ENCODE results near the gene ROBO1.

Gene ROBO1

DNA sequence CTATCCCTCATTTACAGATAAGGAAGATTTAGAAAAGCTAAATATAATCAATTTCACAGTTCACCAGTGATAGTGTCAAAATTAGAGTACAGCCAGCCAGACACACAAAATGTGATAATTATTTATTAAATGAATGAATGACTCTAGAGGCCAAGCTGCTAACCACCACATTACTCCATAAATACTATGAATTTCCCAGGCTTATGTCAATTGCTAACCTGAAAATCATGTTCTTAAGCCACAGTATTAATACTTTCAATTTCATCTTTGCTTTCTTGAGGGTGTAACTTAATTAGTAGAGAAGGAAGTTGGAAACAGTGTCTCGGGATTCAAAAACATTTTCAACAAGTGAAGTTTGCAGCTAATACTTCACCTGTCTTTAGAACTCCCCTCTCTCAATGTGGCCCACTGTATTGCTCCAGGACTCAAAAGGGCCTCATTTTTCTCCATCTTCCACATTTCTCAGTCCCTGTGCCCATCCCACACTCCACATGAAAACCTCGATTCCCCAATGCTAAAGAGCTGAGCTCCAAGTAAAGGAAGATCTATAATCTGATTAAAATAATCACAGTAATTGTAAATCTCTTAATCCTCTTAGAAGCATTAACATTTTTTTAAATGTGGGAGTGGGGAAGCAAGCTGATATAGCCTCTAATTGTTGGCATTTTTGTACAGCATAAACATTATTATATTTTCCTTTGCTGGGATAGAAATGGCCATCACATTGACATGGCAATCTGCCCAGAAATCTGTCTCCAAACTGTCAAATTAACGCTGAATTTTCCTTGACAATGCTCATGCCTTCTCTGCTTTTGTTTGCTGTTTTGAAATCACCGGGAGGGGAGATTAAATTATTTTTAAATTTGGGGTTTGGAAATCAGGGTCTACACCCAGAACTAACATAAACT is 765.1 kb downstream of the ROBO1 start:
- no peak for DNase-seq

DNA sequence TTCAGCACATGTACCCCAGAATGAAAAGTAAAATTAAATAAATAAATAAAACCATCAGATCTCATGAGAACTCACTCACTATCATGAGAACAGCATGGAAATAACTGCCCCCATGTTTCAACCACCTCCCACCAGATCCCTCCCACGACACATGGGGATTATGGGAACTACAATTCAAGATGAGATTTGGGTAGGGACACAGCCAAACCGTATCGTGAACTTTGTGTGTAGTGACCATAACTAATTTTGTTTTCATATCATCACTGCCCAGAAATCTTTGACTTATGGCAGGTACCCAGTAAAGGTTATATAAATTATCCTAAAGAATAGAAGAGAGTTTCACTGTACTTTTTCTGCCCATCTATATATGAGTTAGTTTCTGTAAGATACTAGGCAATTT is 766.5 kb downstream of the ROBO1 start:
- no peak for DNase-seq

DNA sequence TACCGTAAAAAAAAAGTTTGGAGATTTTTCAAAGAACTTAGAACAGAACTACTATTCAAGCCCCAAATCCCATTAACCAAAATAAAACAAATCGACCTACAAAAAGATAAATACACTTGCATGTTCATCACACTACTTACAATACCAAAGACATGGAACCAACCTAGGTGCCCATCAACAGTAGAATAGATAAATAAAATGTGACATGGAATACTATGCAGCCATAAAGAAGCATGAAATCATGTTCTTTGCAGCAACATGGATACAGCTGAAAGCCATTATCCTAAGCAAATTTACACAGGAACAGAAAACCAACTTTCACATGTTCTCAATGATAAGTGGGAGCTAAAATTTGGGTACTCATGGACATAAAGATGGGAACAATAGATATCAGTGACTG is 768.7 kb downstream of the ROBO1 start:
- no peak for DNase-seq

DNA sequence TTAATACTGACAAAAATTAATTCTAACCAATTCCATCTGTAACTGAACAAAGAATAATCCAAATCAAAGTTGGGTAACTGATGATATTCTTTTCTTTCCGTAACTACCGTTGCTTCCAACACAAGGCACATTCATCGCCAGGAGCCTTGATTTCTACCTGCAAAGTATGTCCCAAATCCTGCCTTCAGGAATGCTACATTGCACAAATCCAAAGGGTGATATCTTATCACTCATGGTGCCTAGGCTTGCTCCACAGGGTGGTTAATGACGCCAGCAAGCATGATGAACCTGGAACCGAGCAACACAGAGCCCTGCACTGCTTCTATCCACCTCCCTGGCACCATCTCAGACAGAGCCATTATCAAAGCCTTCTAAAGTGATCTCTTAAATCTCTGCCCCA is 772.7 kb downstream of the ROBO1 start:
- DNase-seq, result no peak

DNA sequence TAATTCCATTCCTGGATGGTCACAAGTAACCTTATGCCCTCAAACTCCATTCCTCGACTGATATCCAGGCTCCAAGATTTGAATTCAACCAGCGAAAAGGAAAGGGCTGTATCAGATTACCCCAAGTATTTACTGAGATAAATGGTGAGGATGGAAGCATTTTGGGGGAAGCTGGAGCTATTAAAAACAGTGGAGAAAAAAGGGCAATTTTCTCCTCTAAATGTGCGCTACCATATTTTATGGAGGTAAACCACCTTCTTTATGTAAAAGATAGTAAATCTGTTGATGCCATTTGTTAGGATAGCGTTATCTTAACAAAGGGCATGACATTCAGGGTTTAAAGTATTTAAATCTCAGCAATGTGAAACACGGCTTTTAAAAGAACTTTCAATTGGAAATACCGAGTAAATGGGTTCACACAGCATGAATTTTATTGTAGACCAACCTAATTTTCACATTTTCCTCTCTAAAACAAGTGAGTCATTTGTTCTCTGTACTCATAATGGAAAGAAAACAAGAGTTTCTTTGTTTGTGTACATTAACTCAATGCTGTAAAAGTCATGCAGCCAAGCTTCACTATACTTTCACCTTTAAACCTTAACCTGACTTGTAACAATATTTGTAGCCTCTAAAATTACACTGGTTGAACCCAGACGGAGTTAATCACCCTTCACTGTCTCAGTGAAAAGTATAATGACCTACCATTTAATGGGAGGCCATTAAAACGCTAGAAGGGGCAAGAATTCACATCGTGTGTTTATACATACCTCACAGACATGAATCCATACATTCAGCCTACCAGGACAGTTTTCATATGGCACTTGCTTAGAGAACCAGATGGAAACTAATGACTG is 773.4 kb downstream of the ROBO1 start:
- no peak for DNase-seq

DNA sequence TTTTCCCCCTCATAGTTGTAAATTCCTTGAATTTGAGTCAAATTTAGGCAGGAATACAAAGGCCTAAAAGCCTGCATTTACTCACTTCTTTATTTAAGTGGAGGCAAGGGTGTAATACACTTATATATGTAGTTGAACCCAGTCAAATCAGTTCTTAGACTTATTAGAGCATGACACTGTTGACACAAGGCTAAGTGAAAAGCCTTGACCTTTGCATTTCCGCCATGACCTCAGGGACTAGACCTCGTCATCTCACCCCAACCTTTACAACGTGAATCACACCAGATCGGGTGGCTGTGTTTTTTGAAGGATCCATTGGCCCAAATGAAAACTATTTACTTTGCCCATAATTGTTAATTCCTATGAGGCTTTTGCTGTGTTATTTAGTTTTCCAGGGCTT is 774.4 kb downstream of the ROBO1 start:
- no peak for DNase-seq

DNA sequence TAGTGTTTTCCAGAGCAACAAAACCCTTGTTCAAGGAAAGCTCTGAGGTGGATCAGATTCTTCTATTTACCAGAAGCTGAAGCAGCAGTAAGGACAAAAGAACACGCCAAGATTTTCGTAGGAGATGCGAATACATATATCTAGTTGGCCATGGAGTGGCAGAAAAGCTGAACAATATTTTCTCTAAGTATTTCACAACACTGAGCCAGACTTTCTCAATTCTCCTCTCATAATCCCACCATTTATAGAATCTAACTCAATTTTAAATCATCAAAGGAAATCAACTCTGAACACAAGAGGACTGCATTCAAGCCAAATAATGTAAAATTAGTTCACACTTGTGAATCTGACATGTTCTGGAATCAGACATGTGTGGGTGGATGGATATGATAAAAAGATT is 775.0 kb downstream of the ROBO1 start:
- DNase-seq, result no peak

DNA sequence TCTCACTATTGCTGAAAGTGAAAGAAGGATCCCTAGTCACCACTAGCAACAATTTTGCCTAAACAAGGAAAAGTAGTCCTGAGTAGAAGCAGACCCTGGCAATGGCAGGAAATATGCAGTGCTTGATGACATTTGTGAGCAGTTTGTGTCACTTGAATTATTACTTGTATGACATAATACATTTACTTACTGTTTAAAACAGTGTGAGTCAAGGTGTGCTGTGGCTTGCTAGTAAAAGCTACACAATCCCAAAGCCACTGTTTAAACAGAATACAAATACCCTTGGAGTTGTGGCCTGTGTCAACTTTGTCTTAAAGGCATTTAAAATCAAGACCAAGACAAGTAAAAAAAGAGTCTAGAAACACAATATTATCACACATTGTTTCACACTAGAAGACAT is 775.4 kb downstream of the ROBO1 start:
- DNase-seq, result no peak

DNA sequence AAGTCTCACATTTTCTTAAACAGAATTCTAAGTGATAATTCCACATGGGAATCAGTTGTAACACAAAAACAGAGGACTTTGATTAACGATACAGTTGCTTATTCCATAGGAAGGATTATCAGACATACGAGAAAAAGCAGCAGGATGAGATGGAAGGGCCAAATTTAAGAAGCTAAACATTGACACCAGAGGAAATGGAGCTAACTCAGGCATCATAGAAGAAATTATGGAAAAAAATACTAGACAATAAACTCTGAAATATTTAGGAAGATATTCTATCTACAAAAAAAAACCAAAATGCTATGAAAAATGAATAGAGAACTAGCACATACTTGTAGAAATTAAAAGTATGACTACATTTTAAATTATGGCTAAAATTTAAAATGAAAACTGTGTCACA is 776.1 kb downstream of the ROBO1 start:
- DNase-seq, result no peak

DNA sequence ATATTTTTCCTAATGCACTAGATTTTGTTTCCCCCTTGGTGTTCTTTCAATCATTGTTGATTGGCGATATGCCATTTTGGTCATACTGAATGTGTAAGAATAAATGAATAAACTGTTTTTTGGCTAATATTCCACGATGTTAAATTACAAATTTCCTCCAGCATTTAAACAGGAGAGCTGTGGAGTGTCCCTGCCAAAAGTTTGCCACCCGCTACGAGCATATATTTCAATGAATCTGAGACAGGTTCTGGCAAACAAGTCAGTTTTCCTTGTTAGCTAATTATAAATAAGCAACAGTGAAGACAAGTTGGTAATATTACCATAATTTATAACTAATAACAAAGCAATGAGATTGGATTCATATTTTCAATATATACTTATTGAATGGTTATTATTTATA is 777.6 kb downstream of the ROBO1 start:
- no peak for DNase-seq

DNA sequence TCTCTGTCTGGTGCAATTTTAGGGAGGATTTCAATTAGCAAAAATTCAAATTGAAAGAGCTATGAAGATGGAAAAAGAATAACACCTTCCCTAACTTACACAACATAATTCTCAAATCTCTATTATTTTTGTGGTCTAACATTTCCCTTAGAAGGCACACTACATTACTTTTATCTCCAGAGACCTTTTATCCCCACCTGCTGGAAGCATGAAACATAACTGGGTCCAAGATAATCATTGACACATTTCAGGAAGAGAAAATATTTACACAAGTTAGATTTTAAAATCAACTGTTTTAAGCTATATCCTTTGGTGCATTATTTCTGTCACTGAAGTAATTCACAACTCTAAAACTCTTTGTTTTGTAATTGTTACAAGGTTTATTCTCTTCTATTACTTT is 779.5 kb downstream of the ROBO1 start:
- DNase-seq, result no peak

DNA sequence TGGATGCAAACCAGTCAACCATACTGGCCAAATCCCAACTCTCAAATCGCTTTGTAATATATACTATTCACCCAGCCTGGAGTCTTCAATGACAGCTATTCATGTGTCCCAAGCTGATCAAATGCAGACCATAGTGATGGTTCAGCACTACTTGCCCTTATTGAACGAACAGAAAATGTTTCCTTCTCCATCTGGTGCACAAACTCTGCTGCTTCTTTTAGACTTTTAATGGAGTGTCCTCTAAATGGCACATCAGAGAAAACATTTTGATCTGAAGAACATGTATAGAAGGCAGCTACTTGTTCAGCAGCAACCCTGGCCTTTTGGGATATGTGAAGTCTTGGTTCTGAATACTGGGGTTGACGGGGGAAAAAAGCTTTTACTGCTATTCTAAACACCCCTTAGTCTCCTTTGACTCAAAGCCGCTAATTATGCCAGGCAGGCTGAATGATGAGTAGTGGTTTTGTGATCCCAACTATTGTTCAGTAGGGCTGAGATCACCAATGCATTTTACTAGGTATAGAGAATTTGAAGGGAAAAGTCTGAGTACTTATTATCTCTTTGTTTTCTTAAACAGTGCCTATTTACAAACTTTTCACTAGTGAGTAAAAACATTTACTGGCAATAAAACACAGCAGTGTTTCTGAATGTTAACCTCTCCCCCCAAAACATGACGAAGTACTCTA is 781.2 kb downstream of the ROBO1 start:
- no peak for DNase-seq

DNA sequence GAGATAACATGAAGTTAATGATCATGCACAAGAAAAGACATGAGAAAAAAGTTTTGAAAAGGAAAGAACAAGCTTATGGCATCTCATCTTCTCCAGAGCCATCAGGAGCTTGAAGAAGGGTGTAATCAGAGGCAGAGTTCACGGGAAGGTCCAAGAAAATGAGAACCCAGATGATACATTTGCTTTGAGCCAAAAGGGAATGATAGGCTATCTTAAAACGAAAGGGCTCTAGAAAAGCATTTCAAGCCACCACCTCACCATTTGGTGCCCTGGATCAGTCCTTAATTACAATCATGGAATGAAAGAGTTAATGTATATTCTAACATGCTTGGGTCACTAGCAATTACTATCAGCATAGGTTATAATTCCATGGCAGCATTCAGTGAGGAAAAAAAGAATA is 781.8 kb downstream of the ROBO1 start:
- no peak for DNase-seq

DNA sequence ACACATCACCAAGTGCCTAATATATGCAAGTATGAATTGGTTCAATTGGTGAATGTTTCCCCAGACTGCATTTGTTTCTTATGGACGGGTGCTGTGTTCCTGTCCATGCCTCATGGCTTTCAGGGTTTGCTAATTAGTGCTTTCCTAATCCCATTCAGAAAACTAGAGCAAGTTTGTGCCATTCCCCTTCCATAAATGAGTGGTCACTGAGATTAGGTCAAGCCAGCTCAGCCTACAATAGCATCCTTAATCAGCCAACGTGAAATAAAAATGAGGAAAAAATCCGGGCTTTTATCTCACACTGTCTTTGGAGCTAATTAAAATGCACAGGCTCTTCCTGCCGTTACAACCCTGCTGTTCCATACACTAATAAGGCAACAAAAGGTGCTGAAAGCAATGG is 788.8 kb downstream of the ROBO1 start:
- no peak for DNase-seq

DNA sequence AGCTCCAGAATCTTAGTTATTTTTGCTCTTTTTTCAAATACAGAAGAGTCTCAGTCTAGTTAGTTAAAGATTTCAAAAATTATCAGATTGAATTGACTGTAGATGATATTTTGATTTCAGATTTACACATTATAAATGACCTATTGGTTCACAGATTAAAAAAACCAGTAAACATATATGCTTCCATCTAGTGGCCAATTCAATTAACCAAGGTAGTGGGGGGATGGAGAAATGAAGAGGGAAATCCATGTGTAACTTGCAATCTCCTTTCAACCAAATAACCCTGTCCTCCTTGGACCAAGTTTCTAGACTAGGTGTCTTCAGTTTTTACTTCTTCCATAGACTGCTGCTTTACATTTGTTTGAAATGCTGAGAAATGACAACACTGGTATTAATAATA is 789.8 kb downstream of the ROBO1 start:
- DNase-seq, result no peak

DNA sequence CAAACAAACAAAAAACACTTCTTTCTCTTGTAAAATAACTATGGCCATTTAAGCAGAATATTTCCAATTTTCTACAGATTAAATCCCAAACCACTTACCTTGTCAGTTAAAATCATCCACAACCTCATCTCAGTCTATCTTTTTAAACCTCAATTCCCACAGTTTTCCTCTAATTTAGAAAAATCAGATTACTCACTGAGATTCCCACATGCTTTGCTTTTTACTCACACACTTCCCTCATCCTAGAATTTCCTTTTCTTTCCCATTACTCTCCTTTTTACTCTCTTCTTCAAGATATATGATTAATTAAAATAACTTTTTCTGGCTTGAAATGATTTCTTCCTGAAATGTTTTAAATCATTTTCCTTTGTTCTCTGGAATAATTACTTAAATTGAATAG is 790.7 kb downstream of the ROBO1 start:
- no peak for DNase-seq

DNA sequence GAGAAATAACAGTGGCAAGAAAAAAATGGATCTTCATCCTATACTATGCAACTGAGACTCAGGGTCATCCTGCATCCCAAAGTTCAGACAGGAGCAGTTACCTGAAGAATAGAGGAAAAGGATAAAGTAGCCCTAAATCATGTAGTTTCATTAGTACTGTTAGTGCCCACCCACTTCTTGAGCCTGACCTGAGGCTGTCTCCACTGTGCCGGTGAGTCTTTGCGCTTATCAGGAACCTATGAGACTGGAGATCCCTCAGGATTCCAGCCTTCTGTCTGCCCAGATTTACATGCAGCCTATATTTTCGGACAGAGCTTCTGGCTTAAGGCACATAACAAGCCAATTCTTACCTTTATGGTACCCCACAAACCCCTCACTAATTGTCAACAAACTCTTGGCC is 791.6 kb downstream of the ROBO1 start:
- no peak for DNase-seq

DNA sequence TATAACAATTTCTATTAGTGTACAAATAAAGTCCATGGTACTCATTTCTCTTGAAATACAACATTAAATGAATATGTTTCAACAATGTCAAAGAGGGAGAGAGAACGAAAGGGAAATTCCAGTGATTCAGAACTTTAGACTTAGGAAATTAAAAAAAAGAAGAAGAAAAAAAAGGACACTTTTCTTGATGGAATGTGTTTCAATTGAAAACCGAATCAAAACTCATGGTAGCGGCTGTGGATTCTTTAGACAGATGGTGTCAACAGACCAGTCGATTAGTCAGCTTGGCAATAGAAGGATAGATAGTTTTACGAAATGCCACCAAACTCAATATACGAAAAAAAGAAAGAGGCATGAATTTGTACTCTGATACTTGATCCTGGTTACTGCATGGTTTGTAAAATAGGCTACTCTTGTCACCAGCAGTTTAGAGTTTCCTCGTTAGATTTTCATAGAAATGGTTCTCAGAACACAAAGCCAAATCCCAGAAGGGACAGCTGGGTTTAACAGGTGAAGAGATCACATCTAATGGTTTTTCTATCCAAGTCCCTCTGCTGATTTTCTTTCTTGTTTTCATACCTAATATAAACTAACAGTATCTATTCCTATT is 793.5 kb downstream of the ROBO1 start:
- no peak for DNase-seq

DNA sequence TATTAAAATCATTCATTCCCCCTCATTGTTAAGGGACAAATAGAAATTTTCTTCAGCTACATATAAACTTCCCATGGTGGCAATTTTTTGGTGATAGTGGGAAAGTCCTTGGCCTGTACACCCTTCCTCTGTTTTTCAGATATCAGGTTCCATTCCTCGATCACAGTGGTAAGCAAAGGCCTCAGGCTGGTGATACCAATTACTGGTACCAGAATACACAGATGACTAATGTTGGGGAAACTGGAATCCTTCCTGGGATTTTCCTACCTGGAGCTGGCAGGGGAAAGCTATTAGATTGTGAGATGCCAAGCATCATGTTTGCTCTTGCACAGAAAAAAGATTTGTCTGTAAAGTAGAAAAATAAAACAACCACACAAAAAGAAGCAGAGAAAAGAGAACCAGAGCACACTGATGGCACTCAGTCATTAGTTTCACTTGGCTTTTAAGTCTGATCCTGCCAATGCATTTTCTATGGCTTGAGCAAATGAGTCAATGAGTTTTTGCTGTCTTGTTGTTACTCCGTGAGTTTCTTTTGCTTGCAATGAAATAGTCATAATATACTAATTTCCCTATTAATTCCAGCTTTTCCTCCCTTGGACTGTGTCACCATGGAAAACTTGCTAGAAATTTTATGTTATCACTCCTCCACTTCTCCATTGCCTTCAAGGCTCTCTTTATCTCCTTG is 795.0 kb downstream of the ROBO1 start:
- DNase-seq, result no peak

DNA sequence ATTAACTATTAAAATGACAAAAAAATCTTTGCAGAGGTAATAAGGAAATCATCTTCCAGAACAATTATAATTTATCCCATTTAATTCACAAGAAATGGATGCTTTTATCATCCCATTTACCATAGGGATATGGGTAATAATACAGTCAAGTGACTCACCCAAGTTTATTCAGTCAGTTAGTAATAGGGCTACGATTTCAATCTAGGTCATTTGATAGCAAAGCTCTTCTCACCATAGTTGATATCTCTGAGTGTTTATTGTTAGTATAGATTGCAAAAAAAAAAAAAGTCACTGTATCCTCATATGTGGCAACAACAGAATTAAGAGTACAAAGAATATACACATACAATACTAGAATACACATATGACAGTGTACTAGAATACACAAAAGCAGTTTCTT is 797.1 kb downstream of the ROBO1 start:
- DNase-seq, result no peak

DNA sequence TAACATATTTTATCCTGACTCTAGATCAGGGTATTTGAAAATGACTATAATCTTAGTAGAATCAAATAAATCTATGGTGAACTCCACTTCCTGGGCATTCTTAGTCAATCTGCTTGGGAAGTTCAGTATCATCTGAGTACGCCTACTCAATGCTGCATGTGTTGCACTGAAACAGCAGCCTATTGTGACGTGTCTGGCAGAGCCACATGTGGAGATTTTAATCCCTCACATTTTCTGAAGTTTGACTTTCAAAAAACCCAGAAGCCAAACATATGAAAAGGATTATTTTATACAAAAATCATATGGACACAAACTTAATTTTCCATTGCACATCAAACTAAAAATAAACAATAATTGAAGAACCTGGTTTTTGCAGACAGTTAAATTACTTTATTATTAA is 798.3 kb downstream of the ROBO1 start:
- DNase-seq, result no peak

DNA sequence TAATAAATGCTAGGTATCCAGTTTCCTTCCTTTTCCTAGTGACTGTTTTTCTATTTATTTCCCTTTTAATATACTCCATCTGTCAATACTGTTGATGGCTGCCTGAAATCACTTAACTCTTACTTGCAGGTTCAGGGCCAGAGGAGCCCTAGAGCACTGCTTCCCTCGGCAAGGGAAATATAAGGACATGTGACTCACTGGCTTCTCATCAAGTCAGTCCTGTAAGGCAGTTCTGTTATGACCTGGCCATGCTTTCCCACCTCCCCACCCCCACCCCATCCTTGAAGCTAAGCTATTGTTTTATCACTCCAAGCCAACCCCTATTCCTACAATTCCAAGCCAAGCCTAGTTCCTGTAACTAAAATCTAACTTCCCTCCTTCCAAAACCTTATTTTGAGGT is 800.7 kb downstream of the ROBO1 start:
- DNase-seq, result no peak

DNA sequence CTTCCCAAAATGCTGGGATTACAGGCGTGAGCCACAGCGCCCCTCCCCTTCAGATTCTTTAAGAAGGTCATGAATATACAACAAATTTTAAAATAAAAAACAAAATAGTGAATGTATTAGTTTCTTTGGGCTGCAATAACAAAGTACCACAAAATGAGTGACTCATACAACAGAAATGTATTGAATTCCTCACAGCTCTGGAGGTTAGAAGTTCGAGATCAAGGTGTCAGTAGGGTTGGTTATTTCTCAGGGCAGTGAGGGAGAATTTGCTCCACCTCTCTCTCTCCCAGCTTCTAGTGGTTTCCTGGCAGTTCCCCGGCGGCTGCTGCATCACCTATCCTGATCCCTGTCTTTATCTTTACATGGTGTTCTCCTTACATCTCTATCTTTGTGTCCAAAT is 804.0 kb downstream of the ROBO1 start:
- no peak for DNase-seq
